Measurements from ENCODE around the gene KBTBD13. TPM values are rescaled to one million over a fixed set of nuclear protein-coding genes. Genes with fewer than 3 reads are reported as not detected.

The KBTBD13 gene
- total RNA-seq, 4 donors from 2014 or later: not detected

DNA sequence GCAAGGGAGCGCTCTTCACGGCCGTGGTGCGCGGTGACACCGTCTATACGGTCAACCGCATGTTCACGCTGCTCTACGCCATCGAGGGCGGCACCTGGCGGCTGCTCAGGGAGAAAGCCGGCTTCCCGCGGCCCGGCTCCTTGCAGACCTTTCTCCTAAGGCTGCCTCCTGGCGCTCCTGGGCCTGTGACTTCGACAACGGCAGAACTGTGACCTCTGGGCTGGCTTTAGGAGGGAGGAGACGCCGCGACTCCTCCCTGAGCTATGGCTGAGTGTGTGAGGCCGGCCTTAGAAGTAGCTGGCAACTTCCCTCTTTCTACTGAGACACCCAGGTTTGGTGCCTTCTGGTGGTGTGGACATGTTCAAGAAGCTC is 1.4 kb downstream of the KBTBD13 start:
- peaks cover 22 to 35% of the 10 kb centered on the region in 2 donors for H3K4me1 ChIP-seq
- DNase-seq: peak; percentile 65 to 68
- H3K9me3 ChIP-seq: no peaks in the 10 kb centered on the region
- H3K36me3 ChIP-seq: no peaks in the 10 kb centered on the region
- H3K4me3 ChIP-seq (replicated peaks in 1 of 3): no peak overlapping the region
- no peak overlapping the region for H3K27ac ChIP-seq
- no peaks in the 10 kb centered on the region for H3K27me3 ChIP-seq
- 17 to 35% methylated on average over 13 to 14 of the region's 24 CpGs for WGBS, 2 donors
- intact Hi-C loops (cut with DNase I): no loop called here
- TF ChIP-seq, protein P1, sequence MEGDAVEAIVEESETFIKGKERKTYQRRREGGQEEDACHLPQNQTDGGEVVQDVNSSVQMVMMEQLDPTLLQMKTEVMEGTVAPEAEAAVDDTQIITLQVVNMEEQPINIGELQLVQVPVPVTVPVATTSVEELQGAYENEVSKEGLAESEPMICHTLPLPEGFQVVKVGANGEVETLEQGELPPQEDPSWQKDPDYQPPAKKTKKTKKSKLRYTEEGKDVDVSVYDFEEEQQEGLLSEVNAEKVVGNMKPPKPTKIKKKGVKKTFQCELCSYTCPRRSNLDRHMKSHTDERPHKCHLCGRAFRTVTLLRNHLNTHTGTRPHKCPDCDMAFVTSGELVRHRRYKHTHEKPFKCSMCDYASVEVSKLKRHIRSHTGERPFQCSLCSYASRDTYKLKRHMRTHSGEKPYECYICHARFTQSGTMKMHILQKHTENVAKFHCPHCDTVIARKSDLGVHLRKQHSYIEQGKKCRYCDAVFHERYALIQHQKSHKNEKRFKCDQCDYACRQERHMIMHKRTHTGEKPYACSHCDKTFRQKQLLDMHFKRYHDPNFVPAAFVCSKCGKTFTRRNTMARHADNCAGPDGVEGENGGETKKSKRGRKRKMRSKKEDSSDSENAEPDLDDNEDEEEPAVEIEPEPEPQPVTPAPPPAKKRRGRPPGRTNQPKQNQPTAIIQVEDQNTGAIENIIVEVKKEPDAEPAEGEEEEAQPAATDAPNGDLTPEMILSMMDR (IDR thresholded peaks at IDR 0.05): peak in 4 of 6 experiments; percentile 35 to 62 (median 50)
- TF ChIP-seq POLR2A (IDR thresholded peaks at IDR 0.05): no peak

DNA sequence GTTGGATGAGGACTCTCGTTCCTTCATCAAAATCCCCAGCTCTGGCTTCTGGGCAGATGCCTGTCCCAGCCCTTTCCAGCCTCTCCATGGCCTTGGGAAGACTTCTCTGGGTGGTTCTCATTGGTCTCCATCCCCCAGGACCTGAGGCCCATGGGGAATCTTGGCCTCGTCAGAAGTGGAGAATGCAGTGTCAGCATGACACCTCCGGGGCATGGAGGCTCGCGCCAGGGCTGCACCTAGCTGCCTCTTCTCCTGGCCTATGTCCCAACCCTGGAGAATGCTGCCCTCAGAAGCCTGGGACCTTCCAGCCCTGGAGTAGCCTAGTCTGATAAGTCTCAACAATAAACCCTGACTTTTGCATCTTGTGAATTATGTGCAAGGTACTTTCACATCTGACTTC is 3.0 kb downstream of the KBTBD13 start:
- peaks cover 22 to 49% of the 10 kb centered on the region in 2 donors for H3K4me1 ChIP-seq
- no peaks in the 10 kb centered on the region for H3K27me3 ChIP-seq
- H3K27ac ChIP-seq: no peak overlapping the region
- TF ChIP-seq POLR2A (IDR thresholded peaks at IDR 0.05): no peak
- TF ChIP-seq, protein P1 (IDR thresholded peaks at IDR 0.05): no peak
- H3K4me3 ChIP-seq (replicated peaks in 1 of 3): no peak overlapping the region
- 86 to 94% methylated on average over 5 of the region's 5 CpGs for WGBS, 2 donors
- DNase-seq: no peak
- no peaks in the 10 kb centered on the region for H3K36me3 ChIP-seq
- H3K9me3 ChIP-seq: no peaks in the 10 kb centered on the region
- intact Hi-C loops (cut with DNase I): no loop called here

DNA sequence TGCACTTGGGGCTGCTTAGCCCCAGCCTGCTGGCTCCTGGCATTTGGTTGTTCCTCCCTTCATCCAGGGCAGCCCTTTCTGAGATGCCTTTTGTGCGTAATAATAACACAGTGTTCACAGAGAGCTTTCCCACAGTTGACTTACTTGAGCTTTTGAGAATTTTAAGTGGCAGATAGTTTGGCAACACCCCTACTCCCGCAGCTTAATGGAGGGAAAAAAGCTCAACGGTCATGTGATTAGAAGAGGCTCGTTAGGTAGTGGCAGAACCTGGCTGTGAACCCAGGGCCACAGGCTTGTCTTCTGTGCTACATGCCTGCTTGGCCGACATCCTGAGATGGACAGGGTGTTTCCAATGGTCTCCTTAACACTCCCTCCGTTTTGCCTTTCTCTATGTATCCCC is 4.7 kb downstream of the KBTBD13 start:
- H3K4me1 ChIP-seq: peaks cover 34 to 66% of the 10 kb centered on the region in 2 donors
- no peaks in the 10 kb centered on the region for H3K9me3 ChIP-seq
- no peaks in the 10 kb centered on the region for H3K36me3 ChIP-seq
- peak overlapping the region; percentile 7 to 69 (median 60) for H3K27ac ChIP-seq
- TF ChIP-seq POLR2A (IDR thresholded peaks at IDR 0.05): peak in 1 of 2 donors; percentile 33
- TF ChIP-seq, protein P1 (IDR thresholded peaks at IDR 0.05): no peak
- DNase-seq: peak; percentile 65 to 71
- WGBS, 2 donors: 38 to 52% methylated on average over 6 of the region's 6 CpGs
- H3K27me3 ChIP-seq: no peaks in the 10 kb centered on the region
- intact Hi-C loops (cut with DNase I): no loop called here
- no peak overlapping the region for H3K4me3 ChIP-seq (replicated peaks in 1 of 3)

DNA sequence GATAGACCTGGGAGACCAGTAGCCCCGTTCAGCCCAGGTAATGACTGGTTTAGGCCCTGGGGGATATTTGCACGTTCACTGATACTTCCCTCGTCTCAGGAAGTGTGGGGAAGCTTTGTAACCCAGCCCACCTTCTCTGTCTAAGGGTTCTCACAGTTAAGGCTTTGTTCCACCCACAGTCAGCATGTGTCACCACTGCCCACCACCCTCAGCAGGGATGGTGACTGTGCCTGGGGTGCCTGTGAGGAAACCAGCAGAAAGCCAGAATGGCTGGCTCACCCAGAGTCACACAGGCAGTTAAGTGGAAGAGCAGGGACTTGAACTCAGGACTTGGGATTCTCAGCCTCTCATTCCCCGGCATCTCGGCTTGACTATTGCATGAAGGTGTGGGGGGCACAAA is 5.2 kb downstream of the KBTBD13 start:
- intact Hi-C loops (cut with DNase I): no loop called here
- Histone ChIP-seq H3K36me3 (no peaks in the 10 kb centered on the region), H3K9me3 (no peaks in the 10 kb centered on the region), H3K27me3 (no peaks in the 10 kb centered on the region), H3K4me3 (replicated peaks in 1 of 3) (no peak overlapping the region), H3K27ac (peak overlapping the region; percentile 2 to 69 (median 60)), H3K4me1 (peaks cover 38 to 71% of the 10 kb centered on the region in 2 donors)
- 79 to 81% methylated on average over 5 of the region's 5 CpGs for WGBS, 2 donors
- no peak for DNase-seq
- no peak for TF ChIP-seq POLR2A (IDR thresholded peaks at IDR 0.05)
- TF ChIP-seq, protein P1 (IDR thresholded peaks at IDR 0.05): no peak

DNA sequence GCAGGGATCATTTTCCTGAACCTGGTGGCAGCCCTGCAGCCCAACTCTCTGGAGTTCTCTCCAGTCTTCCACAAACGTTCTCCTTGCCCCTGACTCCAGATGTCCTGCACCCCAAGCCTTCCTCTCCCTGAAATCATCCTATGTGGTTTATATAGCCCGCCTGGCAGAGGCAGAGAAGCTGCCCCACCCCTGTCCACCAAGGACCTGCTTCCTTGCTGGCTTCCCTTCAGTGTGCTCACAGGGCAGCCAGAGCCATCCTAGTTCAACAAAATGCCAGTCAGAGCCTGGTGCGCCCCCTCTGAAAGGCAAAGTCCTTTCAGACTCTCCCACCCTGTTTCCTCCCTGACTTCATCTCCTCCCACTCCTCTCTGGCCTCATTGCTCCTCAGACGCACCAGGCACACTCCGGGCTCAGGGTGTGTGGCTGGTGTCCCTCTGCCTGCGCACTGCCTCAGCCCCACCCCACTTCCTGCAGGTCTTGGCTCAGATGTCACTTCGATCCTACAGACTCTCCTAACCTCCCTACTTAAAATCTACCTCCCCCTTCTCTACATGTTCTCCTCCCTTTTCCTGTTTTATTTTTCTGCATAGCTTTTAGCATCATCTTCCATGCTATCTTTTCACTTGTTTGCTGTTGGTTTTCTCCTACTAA is 5.9 kb downstream of the KBTBD13 start:
- Histone ChIP-seq H3K9me3 (no peaks in the 10 kb centered on the region), H3K27ac (peak overlapping the region in 2 of 3 donors; percentile 60 to 69), H3K4me1 (peaks cover 45 to 77% of the 10 kb centered on the region in 2 donors), H3K4me3 (replicated peaks in 1 of 3) (no peak overlapping the region), H3K36me3 (no peaks in the 10 kb centered on the region), H3K27me3 (no peaks in the 10 kb centered on the region)
- 49 to 58% methylated on average over 7 of the region's 7 CpGs for WGBS, 2 donors
- intact Hi-C loops (cut with DNase I): no loop called here
- TF ChIP-seq, protein P1 (IDR thresholded peaks at IDR 0.05): no peak
- TF ChIP-seq POLR2A (IDR thresholded peaks at IDR 0.05): no peak
- peak in 1 of 2 donors; percentile 33 for DNase-seq
